ENCODE data around the gene VRK3.

DNA sequence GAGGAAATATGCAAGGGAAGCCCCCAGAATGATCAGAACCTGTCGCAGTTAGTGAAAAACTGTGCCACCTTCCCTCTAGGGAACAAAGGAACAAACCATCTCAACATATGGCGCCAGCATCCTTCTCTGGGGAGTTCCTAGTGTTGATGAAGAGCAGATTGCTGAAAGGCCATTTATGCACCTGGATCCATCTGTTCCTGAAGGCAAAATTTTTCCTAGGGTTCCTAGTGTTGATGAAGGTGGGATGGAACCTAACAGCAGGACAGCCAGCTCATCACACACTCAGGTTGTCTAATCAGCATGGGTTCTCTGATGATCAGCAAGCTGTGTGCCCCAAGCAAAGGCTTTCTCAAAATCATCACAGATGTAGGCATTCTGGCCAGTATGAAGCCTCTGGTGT lies 33.3 kb upstream of the VRK3 start:
- TF ChIP-seq, protein P1, sequence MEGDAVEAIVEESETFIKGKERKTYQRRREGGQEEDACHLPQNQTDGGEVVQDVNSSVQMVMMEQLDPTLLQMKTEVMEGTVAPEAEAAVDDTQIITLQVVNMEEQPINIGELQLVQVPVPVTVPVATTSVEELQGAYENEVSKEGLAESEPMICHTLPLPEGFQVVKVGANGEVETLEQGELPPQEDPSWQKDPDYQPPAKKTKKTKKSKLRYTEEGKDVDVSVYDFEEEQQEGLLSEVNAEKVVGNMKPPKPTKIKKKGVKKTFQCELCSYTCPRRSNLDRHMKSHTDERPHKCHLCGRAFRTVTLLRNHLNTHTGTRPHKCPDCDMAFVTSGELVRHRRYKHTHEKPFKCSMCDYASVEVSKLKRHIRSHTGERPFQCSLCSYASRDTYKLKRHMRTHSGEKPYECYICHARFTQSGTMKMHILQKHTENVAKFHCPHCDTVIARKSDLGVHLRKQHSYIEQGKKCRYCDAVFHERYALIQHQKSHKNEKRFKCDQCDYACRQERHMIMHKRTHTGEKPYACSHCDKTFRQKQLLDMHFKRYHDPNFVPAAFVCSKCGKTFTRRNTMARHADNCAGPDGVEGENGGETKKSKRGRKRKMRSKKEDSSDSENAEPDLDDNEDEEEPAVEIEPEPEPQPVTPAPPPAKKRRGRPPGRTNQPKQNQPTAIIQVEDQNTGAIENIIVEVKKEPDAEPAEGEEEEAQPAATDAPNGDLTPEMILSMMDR (IDR thresholded peaks at IDR 0.05): no peak
- TF ChIP-seq POLR2A (IDR thresholded peaks at IDR 0.05): no peak
